ELF-1 (cell line): ENCODE results near the gene ADGRD1.

ENCODE experiments used
- DNase-seq: peaks from one replicate; pipeline ENCODE4 v3.0.0-alpha.2; 2016; ENCODE audit warnings: low read depth, low spot score

Gene ADGRD1

DNA sequence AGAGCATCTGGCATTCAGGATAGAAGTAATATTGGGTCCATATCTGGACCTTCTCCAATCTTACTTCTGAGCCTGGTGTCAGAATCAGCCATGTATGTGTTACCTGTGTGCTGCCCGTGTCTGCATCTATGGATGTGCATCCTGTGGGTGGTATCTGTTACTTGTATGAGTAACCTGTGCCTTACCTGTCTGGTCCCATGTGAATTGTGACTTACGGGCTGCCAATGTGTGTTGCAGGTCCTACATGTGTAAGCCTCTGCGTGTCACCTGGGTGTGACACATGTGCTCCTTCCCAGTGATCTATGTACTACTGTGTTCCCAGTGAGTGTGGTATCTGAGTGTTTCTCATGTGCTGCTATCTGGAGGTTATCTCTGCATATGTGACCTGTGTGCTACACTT, 208.4 kb downstream of the ADGRD1 start:
- no peak for DNase-seq

DNA sequence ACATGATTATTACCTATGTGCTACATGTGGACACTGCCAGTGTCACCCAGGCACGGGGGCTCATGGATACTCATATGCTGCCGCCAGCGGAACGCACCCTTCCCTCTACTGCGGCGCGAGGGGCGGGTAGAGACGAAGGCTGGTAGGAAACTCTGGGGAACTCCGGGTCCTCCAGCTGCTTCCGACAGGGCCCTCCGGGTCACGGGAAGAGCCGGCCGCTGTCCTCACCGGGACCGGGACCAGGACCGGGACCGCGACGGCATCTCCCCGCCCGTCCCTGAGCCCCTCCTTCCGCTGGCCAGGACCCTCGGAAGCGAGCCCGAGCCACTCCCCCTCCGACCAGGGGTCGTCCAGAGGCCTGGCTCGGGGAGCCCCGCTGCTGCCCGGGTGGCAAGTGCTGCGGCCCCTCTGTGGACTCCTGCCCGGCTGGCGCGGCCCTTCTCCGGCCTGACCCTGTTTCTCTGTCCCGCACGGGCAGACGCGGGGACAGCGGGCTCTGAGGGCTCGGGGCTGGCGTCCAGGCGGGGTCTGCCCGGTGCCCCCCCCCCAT, 209.6 kb downstream of the ADGRD1 start:
- DNase-seq: no peak

DNA sequence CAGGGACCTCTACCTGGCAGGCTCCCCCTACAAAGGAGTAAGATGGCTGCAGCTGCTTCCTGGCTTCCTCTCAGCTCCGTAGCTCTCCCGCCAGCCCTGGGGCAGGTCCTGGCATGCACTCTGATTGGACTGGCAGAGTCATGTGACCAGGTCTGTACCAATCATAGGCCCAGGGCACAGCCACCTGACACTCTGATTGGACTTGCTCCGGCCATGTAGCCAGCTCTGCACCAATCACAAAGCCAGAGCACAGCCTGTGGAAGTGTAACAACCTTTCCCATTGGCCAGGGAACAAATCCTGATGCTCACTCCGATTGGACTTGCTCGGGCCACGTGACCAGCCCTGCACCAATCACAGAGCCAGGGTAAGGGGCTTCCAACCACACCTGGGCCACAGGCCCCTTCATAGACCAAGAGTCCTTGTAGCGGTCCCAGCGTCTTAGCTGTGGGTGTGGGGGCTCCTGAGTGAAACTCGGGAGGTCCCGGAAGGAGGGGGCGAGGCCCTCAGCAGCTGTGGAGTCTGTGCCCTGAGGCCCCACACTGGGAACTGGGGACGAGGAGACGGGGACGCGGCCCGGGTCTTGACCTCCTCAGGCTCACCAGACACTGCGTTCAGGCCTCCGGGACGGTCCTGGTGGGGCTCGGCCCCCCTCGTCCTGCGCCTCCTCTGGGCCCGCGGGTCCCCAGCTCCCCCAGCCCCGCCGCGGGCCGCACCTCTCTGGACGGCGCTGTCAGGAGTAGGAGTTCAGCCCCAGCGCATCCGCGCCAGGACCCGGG, 210.6 kb downstream of the ADGRD1 start:
- peak; percentile 5 for DNase-seq

DNA sequence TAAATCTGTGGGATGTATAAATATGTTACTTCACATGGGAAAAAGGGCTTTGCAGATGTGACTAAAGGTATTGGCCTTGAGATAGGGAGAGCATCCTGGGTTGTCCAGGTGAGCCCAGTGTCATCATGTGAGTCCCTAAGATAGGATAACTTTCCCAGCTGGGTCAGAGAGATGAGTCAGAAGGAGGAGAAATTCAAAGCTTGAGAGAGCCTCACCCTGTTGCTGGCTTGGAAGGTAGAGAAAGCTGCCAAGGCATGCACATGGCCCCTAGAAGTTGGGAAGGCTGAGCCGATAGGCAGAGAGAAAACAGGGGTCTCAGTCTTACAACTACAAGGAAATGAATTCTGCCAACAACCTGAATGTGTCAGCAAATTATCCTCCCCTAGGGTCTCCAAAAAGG, 213.0 kb downstream of the ADGRD1 start:
- no peak for DNase-seq

DNA sequence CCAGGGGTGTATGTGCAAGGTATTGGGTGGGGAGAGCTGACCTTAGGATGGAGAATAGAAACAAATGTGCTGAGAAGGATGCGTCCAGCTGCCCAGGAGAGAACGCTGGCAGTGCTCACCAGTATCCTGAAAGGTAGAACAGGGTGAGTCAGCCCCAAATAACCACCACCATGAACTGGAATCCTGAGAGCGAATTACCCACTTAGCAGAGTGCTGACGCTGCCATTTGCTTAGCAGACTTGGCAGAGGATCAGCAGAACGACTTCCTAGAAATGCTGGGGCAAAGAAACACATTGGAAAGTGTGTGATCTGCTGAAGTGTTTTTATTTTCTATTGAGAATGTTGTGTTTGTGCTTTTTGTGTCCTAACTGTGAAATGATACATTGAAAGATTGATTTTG, 213.6 kb downstream of the ADGRD1 start:
- DNase-seq: no peak

DNA sequence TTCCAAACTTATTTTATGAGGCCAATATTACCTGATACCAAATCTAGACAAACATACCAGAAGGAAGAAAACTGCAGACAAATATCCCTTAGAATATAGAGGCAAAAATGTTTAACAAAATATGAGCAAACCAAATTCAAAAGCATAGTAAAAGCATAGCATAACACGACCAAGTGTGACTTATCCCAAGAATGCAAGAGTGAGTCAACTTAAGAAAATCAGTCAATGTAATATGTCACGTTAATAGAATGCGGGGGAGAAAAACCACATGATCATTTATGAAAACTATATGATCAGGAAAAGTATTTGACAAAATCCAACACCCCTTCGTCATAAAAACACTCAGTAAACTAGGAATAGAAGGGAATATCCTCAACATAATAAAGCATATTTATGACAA, 217.3 kb downstream of the ADGRD1 start:
- no peak for DNase-seq

DNA sequence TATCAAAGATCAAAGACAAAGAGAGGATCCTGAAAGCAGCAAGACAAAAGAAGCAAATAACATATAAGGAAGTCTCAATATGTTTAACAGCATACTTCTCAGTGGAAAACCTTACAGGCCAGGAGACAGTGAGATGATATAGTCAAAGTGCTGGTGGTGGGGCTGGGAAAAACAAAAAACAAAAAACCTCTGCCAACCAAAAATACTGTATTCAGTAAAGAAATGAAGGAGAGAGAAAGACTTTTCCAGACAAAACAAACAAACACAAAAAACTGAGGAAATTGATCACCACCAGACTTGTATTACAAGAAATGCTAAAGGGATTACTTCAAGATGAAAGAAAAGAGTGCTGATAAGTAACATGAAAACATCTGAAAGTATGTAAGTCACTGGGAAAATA, 221.2 kb downstream of the ADGRD1 start:
- no peak for DNase-seq

DNA sequence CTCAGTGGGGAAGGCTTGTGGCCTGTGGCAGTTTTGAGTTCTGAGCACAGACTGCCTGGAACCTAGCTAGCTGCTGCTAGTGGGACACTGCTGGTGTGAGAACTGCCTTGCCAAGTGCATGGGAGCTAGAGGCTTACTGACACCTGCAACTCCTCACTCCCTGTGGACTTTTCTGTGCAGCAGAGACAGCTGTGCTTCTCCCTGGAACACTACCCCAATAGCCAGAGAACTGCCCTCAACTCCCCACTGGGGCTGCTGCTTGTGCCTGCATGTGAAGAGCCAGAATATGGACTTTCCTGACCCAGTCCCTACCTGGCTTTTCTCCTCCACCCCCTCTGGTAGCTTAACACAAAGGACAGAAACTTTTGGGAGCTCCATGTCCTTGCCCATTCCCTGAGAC, 222.6 kb downstream of the ADGRD1 start:
- no peak for DNase-seq

DNA sequence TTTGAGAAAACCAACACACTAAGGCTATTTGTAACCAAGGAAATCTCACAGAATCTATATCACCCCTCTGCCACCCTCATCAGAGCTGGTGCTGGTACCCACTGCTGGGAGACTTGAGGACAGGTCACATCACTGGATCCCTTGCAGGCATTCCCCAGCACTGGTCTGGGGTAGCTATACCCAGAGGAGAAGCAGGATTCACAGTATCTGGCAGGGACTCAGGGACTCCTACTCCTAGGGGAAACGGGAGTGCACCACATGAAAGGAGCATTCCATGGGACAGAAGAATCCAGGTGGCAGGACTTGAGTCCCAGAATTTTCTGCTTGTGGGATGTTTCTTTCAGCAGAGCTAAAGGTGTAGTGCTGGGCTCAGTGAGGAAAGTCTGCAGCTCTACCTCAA, 223.2 kb downstream of the ADGRD1 start:
- no peak for DNase-seq

DNA sequence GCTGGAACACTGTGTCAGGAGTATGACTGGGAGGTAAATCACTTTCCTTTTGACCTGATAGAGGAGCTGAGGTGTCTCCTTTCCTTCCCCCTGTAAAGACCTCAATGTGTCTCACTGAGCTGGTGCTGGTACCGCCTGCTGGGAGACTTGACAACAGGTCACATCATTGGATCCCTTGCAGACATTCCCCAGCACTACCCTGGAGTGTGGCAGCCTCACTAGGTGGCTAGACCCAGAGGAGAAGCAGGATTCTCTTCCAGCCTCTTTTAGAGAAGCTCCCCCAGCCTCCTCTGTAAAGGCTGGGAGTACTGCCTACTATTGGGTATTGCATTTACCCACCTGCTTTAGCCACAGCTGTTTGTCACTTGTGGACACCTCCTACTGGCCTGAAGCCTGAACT, 223.9 kb downstream of the ADGRD1 start:
- DNase-seq: no peak

DNA sequence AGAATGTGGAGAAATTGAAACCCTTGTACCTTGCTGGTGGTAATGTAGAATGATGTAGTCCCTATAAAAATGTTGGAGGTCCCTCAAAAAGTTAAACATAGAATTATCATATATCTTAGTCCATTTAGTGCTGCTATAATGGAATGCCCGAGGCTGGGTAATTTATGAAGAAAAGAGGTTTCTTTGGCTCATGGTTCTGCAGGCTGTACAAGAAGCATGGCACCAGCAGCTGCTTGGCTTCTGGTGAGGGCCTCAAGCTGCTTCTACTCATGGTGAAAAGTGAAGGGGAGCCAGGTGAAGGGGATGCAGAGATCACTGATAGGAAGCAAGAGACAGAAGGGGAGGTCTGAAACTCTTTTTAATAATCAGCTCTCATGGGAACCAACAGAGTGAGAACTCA, 233.9 kb downstream of the ADGRD1 start:
- DNase-seq: no peak

DNA sequence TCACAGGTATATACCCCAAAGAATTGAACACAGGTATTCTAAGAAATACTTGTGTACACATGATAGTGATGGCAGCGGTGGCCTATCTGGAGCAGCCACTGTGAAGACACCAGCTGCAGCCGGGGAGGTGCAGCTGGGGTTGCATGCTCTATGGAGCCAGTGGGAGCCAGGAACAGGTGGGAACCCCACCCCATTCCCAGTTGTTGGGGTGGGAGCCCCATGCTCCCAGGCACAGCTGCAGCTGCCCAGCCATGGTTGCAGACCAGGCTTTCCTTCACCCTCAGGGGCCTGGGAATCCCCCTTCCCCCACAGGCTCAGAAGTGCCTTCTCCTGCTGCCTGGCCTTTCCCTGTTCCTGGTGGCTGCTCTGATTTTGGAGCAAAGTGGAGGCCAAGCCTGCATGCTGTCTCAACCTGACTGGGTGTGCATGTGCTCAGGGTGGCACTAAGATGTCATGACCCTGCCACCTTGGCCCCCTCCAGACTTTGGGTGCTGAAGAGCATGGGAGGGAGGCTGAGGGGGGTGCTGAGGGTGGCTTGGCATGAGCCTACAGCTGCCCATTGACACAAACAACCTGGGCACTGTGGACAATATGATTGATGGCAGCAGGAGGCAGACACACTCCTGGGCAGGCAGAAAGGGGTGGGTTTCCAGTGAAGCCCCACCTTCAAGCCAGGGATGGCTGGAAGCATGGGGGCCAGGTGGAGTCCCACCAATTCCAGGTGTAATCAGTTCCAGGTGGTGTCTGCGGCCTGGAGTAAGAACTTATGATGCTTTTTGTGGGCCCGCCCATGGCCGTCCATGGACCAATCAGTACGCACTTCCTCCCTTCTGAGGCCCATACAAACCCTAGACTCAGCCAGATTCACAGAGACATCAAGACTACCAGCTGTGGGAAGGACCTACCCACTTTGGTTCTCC, 234.7 kb downstream of the ADGRD1 start:
- no peak for DNase-seq

DNA sequence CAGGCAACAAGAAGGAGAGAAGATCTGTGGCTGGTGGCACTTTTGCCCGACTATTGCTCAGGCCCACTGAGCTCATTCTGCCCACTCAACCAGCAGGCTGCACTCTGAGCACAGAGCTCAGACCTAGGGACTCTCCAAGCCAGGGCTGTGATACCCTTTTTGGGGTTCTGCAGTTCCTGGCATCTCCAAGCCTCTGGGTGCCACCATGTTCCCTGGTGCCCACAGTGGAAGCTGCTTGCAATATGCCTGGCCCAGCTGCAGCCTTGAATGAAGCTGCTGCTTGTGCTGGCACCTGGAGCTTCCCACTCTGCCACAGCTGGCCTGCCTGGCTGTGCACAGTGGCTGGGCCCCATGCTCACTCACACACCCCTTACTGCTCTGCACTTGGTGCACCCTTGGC, 236.1 kb downstream of the ADGRD1 start:
- no peak for DNase-seq

DNA sequence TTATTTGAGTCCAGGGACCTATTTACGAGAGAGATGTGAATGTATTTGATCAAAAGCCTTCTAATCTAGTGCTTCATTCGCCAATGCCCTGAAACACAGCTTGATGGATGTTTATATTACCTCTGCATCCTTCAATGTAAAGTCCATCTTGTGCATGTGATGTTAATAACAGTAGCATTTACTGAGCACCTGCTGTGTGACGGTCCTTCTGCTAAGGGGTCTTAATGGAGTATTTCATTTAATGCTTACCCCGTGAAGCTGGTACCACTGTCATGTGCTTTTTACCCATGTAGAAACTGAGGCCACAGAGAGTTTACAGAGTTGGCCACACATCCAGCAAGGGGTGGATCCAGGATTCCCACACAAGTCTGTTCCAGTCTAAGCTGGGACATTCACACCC, 237.3 kb downstream of the ADGRD1 start:
- no peak for DNase-seq
